Esophagus squamous epithelium (tissue), 5 donors: ENCODE results near the gene RPS23. TPM values are rescaled to one million over a fixed set of nuclear protein-coding genes. Genes with fewer than 3 reads are reported as not detected.

ENCODE experiments used
- DNase-seq: peaks from one replicate; lab custom pipeline; 2025; lab: John Stamatoyannopoulos, UW
- H3K27ac ChIP-seq, 4 donors: fragments of 200-600 bp; sonication (generic); one replicate each; pipeline ENCODE4 v1.5.1; 2016 to 2019; ENCODE audit warnings: mild to moderate bottlenecking in 1 of 4
- H3K27me3 ChIP-seq, 4 donors: fragments of 200-600 bp; sonication (generic); 1 replicate in 3 of 4; 2 replicates in 1 of 4; pipeline versions ENCODE4 v1.5.1 to v1.6.0; 2017 to 2021; ENCODE audit warnings: antibody characterized with exemption in 1 of 4
- H3K36me3 ChIP-seq, 3 donors: fragments of 200-600 bp; sonication (generic); one replicate each; pipeline ENCODE4 v1.5.1; 2016 to 2019
- H3K4me1 ChIP-seq, 3 donors: fragments of 200-600 bp; sonication (generic); one replicate each; pipeline ENCODE4 v1.5.1; 2017 to 2019
- H3K4me3 ChIP-seq, 4 donors: fragments of 200-600 bp; sonication (generic); 1 replicate in 3 of 4; 2 replicates in 1 of 4; pipeline ENCODE4 v1.5.1; 2016 to 2019; ENCODE audit warnings: mild to moderate bottlenecking in 2 of 4, moderate library complexity in 1 of 4
- H3K9me3 ChIP-seq, 3 donors: fragments of 200-600 bp; sonication (generic); one replicate each; pipeline ENCODE4 v1.5.1; 2016 to 2019
- POLR2A ChIP-seq, 4 donors: fragments of 450-650 bp; IDR thresholded peaks; one replicate each; pipeline ENCODE4 v1.6.1; 2017; ENCODE audit warnings: antibody characterized with exemption in 4 of 4, mild to moderate bottlenecking in 4 of 4, moderate library complexity in 3 of 4
- WGBS, 2 donors: methylation state at CpG; one replicate each; pipeline ENCODE4 v1.1.5; 2018; 5-methylcytosine and 5-hydroxymethylcytosine counted together
- intact Hi-C: fragments of 100-400 bp; cut with DNase I; formaldehyde crosslinking; loops from one replicate; pipeline ENCODE4 v1.15.0; 2022
- total RNA-seq, 4 donors: library from RNA; depleted of rRNA; stranded (reverse); fragments of >200 nt; gene quantifications; one replicate each; pipeline ENCODE4 v1.1.0, GENCODE V29; 2016
- TF ChIP-seq, protein P1 (sequence below), 6 experiments: fragments of 450-650 bp in 4 of 6; fragments of 200-600 bp in 2 of 6; sonication (generic) in 2 of 6; IDR thresholded peaks; one replicate each; pipeline ENCODE4 v1.5.1; 2016 to 2019; ENCODE audit warnings: antibody characterized with exemption in 6 of 6, mild to moderate bottlenecking in 4 of 6, moderate library complexity in 4 of 6
- donor health status: DM: yes; HTN: yes; CAD: no.

RPS23 gene
- total RNA-seq, 4 donors from 2014 or later, result 1,256 to 3,713 (median 2,903) TPM

DNA sequence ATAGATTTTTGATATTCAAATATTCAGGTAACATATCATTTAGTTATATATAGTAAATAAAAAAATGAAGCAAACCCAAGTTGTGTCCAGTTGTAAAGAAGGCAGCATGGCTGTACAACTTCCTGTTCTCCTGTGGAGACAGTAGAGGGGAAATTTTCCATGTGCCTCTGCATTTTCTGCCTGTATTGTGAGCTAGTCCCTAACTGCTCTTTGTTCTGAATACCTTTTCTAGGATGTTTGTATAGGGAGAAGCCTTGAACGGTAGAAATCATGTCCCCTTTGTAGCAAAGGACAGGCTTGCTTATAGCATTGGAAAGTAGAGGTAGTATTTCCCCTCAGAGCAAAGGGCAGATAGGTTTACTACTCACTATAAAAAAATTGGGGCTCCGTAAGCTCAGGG, 13.3 kb upstream of the RPS23 start:
- H3K4me1 ChIP-seq, result no peaks in the 10 kb centered on the region
- no peak for DNase-seq
- TF ChIP-seq POLR2A (IDR thresholded peaks at IDR 0.05), result no peak
- TF ChIP-seq, protein P1, sequence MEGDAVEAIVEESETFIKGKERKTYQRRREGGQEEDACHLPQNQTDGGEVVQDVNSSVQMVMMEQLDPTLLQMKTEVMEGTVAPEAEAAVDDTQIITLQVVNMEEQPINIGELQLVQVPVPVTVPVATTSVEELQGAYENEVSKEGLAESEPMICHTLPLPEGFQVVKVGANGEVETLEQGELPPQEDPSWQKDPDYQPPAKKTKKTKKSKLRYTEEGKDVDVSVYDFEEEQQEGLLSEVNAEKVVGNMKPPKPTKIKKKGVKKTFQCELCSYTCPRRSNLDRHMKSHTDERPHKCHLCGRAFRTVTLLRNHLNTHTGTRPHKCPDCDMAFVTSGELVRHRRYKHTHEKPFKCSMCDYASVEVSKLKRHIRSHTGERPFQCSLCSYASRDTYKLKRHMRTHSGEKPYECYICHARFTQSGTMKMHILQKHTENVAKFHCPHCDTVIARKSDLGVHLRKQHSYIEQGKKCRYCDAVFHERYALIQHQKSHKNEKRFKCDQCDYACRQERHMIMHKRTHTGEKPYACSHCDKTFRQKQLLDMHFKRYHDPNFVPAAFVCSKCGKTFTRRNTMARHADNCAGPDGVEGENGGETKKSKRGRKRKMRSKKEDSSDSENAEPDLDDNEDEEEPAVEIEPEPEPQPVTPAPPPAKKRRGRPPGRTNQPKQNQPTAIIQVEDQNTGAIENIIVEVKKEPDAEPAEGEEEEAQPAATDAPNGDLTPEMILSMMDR (IDR thresholded peaks at IDR 0.05), result no peak
- no peak overlapping the region for H3K4me3 ChIP-seq
- no peaks in the 10 kb centered on the region for H3K36me3 ChIP-seq
- WGBS, 2 donors, result 74 to 81% methylated on average over 2 of the region's 2 CpGs
- no peaks in the 10 kb centered on the region for H3K9me3 ChIP-seq
- intact Hi-C loops, result no loop called here
- H3K27me3 ChIP-seq, result no peaks in the 10 kb centered on the region
- no peak overlapping the region for H3K27ac ChIP-seq

DNA sequence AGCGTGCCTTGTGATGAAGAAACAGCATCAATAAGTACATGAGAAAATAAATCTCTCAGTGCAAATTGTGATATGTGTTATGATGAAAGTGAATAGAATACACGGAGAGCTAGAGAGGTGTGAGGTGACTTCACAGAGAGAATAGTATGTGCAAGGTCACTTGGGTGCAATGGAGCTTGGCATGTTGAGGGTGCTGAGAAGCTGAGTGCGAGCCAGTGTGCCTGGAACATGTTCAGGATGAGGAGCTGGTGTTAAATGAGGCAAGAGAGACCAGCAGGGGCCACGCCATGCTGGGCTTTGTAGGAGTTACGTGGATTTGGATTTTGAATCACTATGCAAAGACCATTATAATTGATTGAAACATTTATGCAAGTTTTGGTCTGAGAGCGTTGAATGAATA, 12.8 kb upstream of the RPS23 start:
- DNase-seq, result no peak
- no peak overlapping the region for H3K27ac ChIP-seq
- intact Hi-C loops, result no loop called here
- no peaks in the 10 kb centered on the region for H3K9me3 ChIP-seq
- 88 to 90% methylated on average over 5 to 6 of the region's 6 CpGs for WGBS, 2 donors
- no peaks in the 10 kb centered on the region for H3K27me3 ChIP-seq
- no peaks in the 10 kb centered on the region for H3K4me1 ChIP-seq
- no peaks in the 10 kb centered on the region for H3K36me3 ChIP-seq
- H3K4me3 ChIP-seq, result no peak overlapping the region
- TF ChIP-seq, protein P1 (IDR thresholded peaks at IDR 0.05), result no peak
- no peak for TF ChIP-seq POLR2A (IDR thresholded peaks at IDR 0.05)

DNA sequence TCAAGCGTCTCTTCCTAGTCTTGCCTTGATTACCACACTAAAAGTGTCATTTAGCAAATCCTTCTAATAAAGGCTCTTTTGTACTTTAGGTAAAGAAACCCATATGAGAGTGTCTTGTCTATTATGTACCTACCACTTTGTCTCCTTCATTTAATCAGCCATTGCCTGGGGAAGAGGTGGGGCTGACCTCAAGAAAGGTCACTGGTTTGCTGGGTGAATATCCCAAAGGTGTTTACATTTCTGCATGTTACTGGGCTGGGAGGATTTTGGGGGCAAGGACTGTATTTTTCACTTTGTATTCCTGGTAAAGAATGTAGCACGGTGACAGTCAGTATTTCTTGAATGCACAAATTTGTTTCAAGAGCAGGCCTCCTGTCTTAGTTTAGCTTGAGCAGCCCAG, 11.9 kb upstream of the RPS23 start:
- Histone ChIP-seq H3K36me3 (no peaks in the 10 kb centered on the region), H3K9me3 (no peaks in the 10 kb centered on the region), H3K4me3 (no peak overlapping the region), H3K27ac (no peak overlapping the region), H3K4me1 (no peaks in the 10 kb centered on the region), H3K27me3 (no peaks in the 10 kb centered on the region)
- WGBS, 2 donors, result 80 to 100% methylated on average over 2 of the region's 2 CpGs
- no peak for DNase-seq
- TF ChIP-seq, protein P1 (IDR thresholded peaks at IDR 0.05), result no peak
- TF ChIP-seq POLR2A (IDR thresholded peaks at IDR 0.05), result no peak
- intact Hi-C loops, result no loop called here

DNA sequence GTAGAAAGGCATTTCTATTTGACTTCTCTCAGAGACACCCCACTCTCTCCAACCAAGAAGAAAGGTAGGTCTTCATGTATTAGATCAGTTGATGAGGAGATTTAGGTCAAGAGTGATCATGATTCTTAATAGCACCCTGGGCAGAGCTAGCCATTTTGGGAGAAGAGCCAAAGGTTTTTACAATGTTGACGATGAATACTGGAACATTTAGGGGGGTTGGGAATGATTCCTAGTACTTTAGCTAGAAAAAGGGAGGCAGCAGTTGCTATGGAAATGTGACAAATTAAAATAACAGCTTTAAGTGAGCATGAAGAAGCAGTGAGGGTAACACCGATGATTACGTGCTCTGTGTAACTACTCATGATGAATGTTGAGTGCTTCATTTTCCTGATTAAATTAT, 9.5 kb upstream of the RPS23 start:
- Histone ChIP-seq H3K4me3 (no peak overlapping the region), H3K27me3 (no peaks in the 10 kb centered on the region), H3K4me1 (no peaks in the 10 kb centered on the region), H3K9me3 (no peaks in the 10 kb centered on the region), H3K27ac (no peak overlapping the region), H3K36me3 (no peaks in the 10 kb centered on the region)
- 82 to 87% methylated on average over 3 of the region's 3 CpGs for WGBS, 2 donors
- intact Hi-C loops, result no loop called here
- DNase-seq, result no peak
- TF ChIP-seq, protein P1 (IDR thresholded peaks at IDR 0.05), result no peak
- TF ChIP-seq POLR2A (IDR thresholded peaks at IDR 0.05), result no peak

DNA sequence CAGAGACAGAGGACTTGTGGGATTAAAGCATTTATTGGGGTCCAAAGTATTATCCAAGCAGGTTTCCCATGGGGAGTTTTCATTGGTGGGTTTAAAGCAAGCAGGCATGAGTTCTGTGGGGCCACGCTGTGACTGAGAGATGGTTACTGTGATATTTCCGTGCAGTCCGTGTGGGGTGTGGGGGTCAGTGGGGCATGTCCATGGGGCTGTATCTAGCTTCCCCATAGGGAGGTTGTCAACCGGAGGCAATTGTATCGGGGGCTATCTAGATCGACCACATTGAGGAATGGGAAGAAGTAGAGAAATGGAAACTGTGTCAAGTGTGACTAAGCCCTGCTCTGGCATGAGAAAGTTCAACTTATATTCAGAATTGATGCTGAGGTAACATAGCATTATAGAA, 7.1 kb upstream of the RPS23 start:
- DNase-seq, result no peak
- intact Hi-C loops, result no loop called here
- no peaks in the 10 kb centered on the region for H3K27me3 ChIP-seq
- H3K9me3 ChIP-seq, result no peaks in the 10 kb centered on the region
- H3K36me3 ChIP-seq, result no peaks in the 10 kb centered on the region
- no peak for TF ChIP-seq POLR2A (IDR thresholded peaks at IDR 0.05)
- TF ChIP-seq, protein P1 (IDR thresholded peaks at IDR 0.05), result no peak
- 94 to 98% methylated on average over 6 of the region's 6 CpGs for WGBS, 2 donors
- no peak overlapping the region for H3K27ac ChIP-seq
- H3K4me3 ChIP-seq, result no peak overlapping the region
- H3K4me1 ChIP-seq, result no peaks in the 10 kb centered on the region
